CD4-positive, alpha-beta T cell (primary cell): Measurements from ENCODE around the gene RAP1GAP2. TPM values are rescaled to one million over a fixed set of nuclear protein-coding genes. Genes with fewer than 3 reads are reported as not detected.
A peak's percentile ranks its signal among the peaks of the same experiment; 100 is the strongest.

Experiments used
- ATAC-seq: fragments of 200-7000 bp; cut with Tn5 transposase; one replicate; pipeline ENCODE4 v1.10.0; 2022; ENCODE audit warnings: mild to moderate bottlenecking; ENCODE audit not compliant: poor library complexity
- CTCF ChIA-PET: fragments of 350-600 bp; sonication (Branson Sonifier 250); formaldehyde crosslinking; loops from one replicate; lab custom pipeline; 2021; ENCODE audit warnings: antibody characterized with exemption, inconsistent platforms; lab: Charles Lee
- POLR2A ChIA-PET: fragments of 350-600 bp; sonication (Branson Sonifier 250); formaldehyde crosslinking; loops from one replicate; lab custom pipeline; 2021; ENCODE audit warnings: antibody characterized with exemption, inconsistent platforms; lab: Charles Lee
- DNase-seq, 14 experiments: peaks; one replicate each; pipeline ENCODE4 v3.0.0-alpha.2; 2013 to 2020; ENCODE audit warnings: mixed read lengths in 2 of 14
- H3K27ac ChIP-seq, 2 donors: one replicate each; pipeline versions ENCODE4 v1.5.1 to v1.7.0; 2013; ENCODE audit warnings: low read length in 2 of 2, low read depth in 1 of 2, mild to moderate bottlenecking in 1 of 2
- H3K27me3 ChIP-seq, 2 experiments: 1 replicate in 1 of 2; 2 replicates in 1 of 2; pipeline versions ENCODE4 v1.6.1 to v1.7.0; 2013; ENCODE audit warnings: low read length in 2 of 2, control low read depth in 1 of 2, mild to moderate bottlenecking in 1 of 2, moderate library complexity in 1 of 2; ENCODE audit not compliant: insufficient read depth in 2 of 2, control insufficient read depth in 1 of 2
- H3K36me3 ChIP-seq: one replicate; pipeline ENCODE4 v1.6.1; 2013; ENCODE audit warnings: low read length, control low read depth; ENCODE audit not compliant: insufficient read depth
- H3K4me1 ChIP-seq: one replicate; pipeline ENCODE4 v1.6.1; 2013; ENCODE audit warnings: low read length, control low read depth; ENCODE audit not compliant: insufficient read depth
- H3K4me3 ChIP-seq: one replicate; pipeline ENCODE4 v1.5.1; 2013; ENCODE audit warnings: mild to moderate bottlenecking, low read length, moderate library complexity
- H3K9me3 ChIP-seq, 2 experiments: 1 replicate in 1 of 2; 2 replicates in 1 of 2; pipeline versions ENCODE4 v1.6.1 to v1.7.0; 2013; ENCODE audit warnings: low read length in 2 of 2, mild to moderate bottlenecking in 2 of 2, control low read depth in 1 of 2, moderate library complexity in 1 of 2; ENCODE audit not compliant: control insufficient read depth in 1 of 2, insufficient read depth in 1 of 2
- H3K27ac Mint-ChIP-seq: one replicate; pipeline ENCODE4 v1.8.0; 2020; ENCODE audit warnings: mixed read lengths
- H3K27me3 Mint-ChIP-seq: one replicate; pipeline ENCODE4 v1.8.0; 2021; ENCODE audit warnings: mixed read lengths
- H3K36me3 Mint-ChIP-seq: one replicate; pipeline ENCODE4 v1.8.0; 2021; ENCODE audit warnings: low read depth, mixed read lengths
- H3K4me1 Mint-ChIP-seq: one replicate; pipeline ENCODE4 v1.8.0; 2021; ENCODE audit warnings: low read depth, mixed read lengths
- H3K4me3 Mint-ChIP-seq: one replicate; pipeline ENCODE4 v1.8.0; 2020; ENCODE audit warnings: mild to moderate bottlenecking, mixed read lengths
- H3K9me3 Mint-ChIP-seq: one replicate; pipeline ENCODE4 v1.8.0; 2020; ENCODE audit warnings: mixed read lengths
- CTCF ChIP-seq: fragments of 200-600 bp; IDR thresholded peaks from one replicate; pipeline ENCODE4 v1.8.0; 2022; ENCODE audit warnings: antibody characterized with exemption, mild to moderate bottlenecking
- intact Hi-C, 2 experiments: fragments of 100-400 bp; cut with DNase I in 1 of 2; cut with micrococcal nuclease in 1 of 2; formaldehyde crosslinking; loops; one replicate each; pipeline versions ENCODE4 v1.15.1 to v1.9.0; 2023 to 2025; cut with DNase I, micrococcal nuclease
- total RNA-seq, 174 experiments: library from RNA in 2 of 174; stranded (reverse) in 2 of 174; gene quantifications; one replicate each; pipeline ENCODE4 v1.2.3 and lab custom pipeline; 2021 to 2026

RAP1GAP2 gene
- total RNA-seq, 2 experiments from 2014 or later: 46.3 to 49.7 TPM

GRCh38 chr17:2929881-2930533, 133.8 kb downstream of the RAP1GAP2 start:
- Mint-ChIP-seq H3K36me3 (peaks cover 23% of the 10 kb centered on the region), H3K4me1 (peaks cover 19% of the 10 kb centered on the region), H3K27ac (no peak overlapping the region), H3K27me3 (no peaks in the 10 kb centered on the region), H3K9me3 (no peaks in the 10 kb centered on the region), H3K4me3 (no peak overlapping the region)
- Histone ChIP-seq H3K9me3 (no peaks in the 10 kb centered on the region), H3K27ac (no peak overlapping the region), H3K36me3 (peaks cover 8% of the 10 kb centered on the region), H3K27me3 (no peaks in the 10 kb centered on the region), H3K4me3 (no peak overlapping the region), H3K4me1 (peaks cover 20% of the 10 kb centered on the region)
- ChIA-PET POLR2A (interaction anchor here (1.2 kb wide), 1 partner anchor 15 kb away, joined by 3 read pairs; no protein-coding TSS in a partner anchor), CTCF (interaction anchor here (0.9 kb wide), 1 partner anchor 144 kb away, joined by 3 read pairs; no protein-coding TSS in a partner anchor)
- intact Hi-C loops: loop anchor here (1.0 to 5.0 kb wide), 4 partner anchors 83 to 144 kb away; no protein-coding TSS in a partner anchor
- no peak for ATAC-seq
- DNase-seq: peak in 6 of 14 experiments; percentile 9 to 49 (median 36)
- TF ChIP-seq CTCF: peak; percentile 75

- H3K4me3 ChIP-seq: no peak overlapping the region
- POLR2A ChIA-PET: no interaction called here
Observed at GRCh38 chr17:2931876-2932275, 135.6 kb downstream of the RAP1GAP2 start.

GRCh38 chr17:2932946-2933345, 136.7 kb downstream of the RAP1GAP2 start:
- no peak for DNase-seq
- Mint-ChIP-seq H3K27me3 (no peaks in the 10 kb centered on the region), H3K4me3 (no peak overlapping the region), H3K27ac (no peak overlapping the region), H3K36me3 (peaks cover 16% of the 10 kb centered on the region), H3K9me3 (no peaks in the 10 kb centered on the region), H3K4me1 (peaks cover 26% of the 10 kb centered on the region)
- intact Hi-C loops: loop anchor here in 1 of 2 experiments (5.0 kb wide), 1 partner anchor 86 kb away; no protein-coding TSS in a partner anchor
- ATAC-seq: no peak
- no peak overlapping the region for H3K27ac ChIP-seq
- ChIA-PET POLR2A (no interaction called here), CTCF (no interaction called here)
- H3K4me1 ChIP-seq: peaks cover 23% of the 10 kb centered on the region
- H3K27me3 ChIP-seq: no peaks in the 10 kb centered on the region
- H3K4me3 ChIP-seq: no peak overlapping the region
- TF ChIP-seq CTCF: no peak
- H3K36me3 ChIP-seq: peaks cover 7% of the 10 kb centered on the region
- no peaks in the 10 kb centered on the region for H3K9me3 ChIP-seq

More at GRCh38 chr17:2931876-2932275, 135.6 kb downstream of the RAP1GAP2 start:
- Histone ChIP-seq H3K9me3 (no peaks in the 10 kb centered on the region), H3K4me1 (peaks cover 23% of the 10 kb centered on the region), H3K27me3 (no peaks in the 10 kb centered on the region), H3K36me3 (peaks cover 7% of the 10 kb centered on the region), H3K27ac (no peak overlapping the region)
- Mint-ChIP-seq H3K27ac (no peak overlapping the region), H3K4me3 (no peak overlapping the region), H3K27me3 (no peaks in the 10 kb centered on the region), H3K36me3 (peaks cover 22% of the 10 kb centered on the region), H3K4me1 (peaks cover 26% of the 10 kb centered on the region), H3K9me3 (no peaks in the 10 kb centered on the region)
- ATAC-seq (no peak), DNase-seq (no peak)
- TF ChIP-seq CTCF: no peak
- CTCF ChIA-PET: interaction anchor here (0.9 kb wide), 1 partner anchor 83 kb away, joined by 3 read pairs; no protein-coding TSS in a partner anchor
- intact Hi-C loops: loop anchor here in 1 of 2 experiments (5.0 kb wide), 1 partner anchor 85 kb away; no protein-coding TSS in a partner anchor
